Mesenchymal stem cell (in vitro differentiated cells and primary cell): ENCODE results near the gene PALLD.

ENCODE experiments used
- DNase-seq: peaks from one replicate; pipeline ENCODE4 v3.0.0-alpha.2; 2013
- H2AFZ ChIP-seq: one replicate; pipeline ENCODE4 v1.6.1; 2013; ENCODE audit warnings: low read depth, mild to moderate bottlenecking, control low read depth, inconsistent platforms, low read length, moderate library complexity
- H2AK5ac ChIP-seq: 2 replicates; pipeline ENCODE4 v1.6.1; 2013; ENCODE audit warnings: low read length, moderate library complexity, mild to moderate bottlenecking, inconsistent platforms; ENCODE audit not compliant: severe bottlenecking
- H2BK120ac ChIP-seq: one replicate; pipeline ENCODE4 v1.6.1; 2013; ENCODE audit warnings: low read depth, mild to moderate bottlenecking, inconsistent platforms, low read length, moderate library complexity
- H2BK12ac ChIP-seq, 2 experiments: one replicate each; pipeline ENCODE4 v1.6.1; 2013; ENCODE audit warnings: inconsistent platforms in 2 of 2, low read length in 2 of 2, mild to moderate bottlenecking in 2 of 2, moderate library complexity in 2 of 2, control low read depth in 1 of 2
- H2BK15ac ChIP-seq: one replicate; pipeline ENCODE4 v1.6.1; 2013; ENCODE audit warnings: mild to moderate bottlenecking, low read depth, inconsistent platforms; ENCODE audit not compliant: poor library complexity, severe bottlenecking
- H2BK5ac ChIP-seq: 2 replicates; pipeline ENCODE4 v1.6.1; 2013; ENCODE audit warnings: low read depth, mild to moderate bottlenecking, low read length, control low read depth, inconsistent platforms; ENCODE audit not compliant: poor library complexity, severe bottlenecking
- H3K14ac ChIP-seq, 2 experiments: one replicate each; pipeline ENCODE4 v1.6.1; 2013; ENCODE audit warnings: inconsistent platforms in 2 of 2, low read length in 2 of 2, control low read depth in 1 of 2, mild to moderate bottlenecking in 1 of 2, moderate library complexity in 1 of 2
- H3K18ac ChIP-seq, 2 experiments: one replicate each; pipeline ENCODE4 v1.6.1; 2013; ENCODE audit warnings: inconsistent platforms in 2 of 2, low read length in 2 of 2, control low read depth in 1 of 2, low read depth in 1 of 2, mild to moderate bottlenecking in 1 of 2
- H3K23ac ChIP-seq, 2 experiments: one replicate each; pipeline ENCODE4 v1.6.1; 2013; ENCODE audit warnings: inconsistent platforms in 2 of 2, low read length in 2 of 2, mild to moderate bottlenecking in 2 of 2, moderate library complexity in 2 of 2, control low read depth in 1 of 2
- H3K27ac ChIP-seq: 2 replicates; pipeline ENCODE4 v1.5.1; 2013; ENCODE audit warnings: mild to moderate bottlenecking, moderate library complexity, low read length, control low read depth, inconsistent platforms; ENCODE audit not compliant: poor library complexity, severe bottlenecking
- H3K27me3 ChIP-seq, 2 experiments: 2 replicates each; pipeline versions ENCODE4 v1.6.1 to v1.7.0; 2013; ENCODE audit warnings: low read length in 2 of 2, mild to moderate bottlenecking in 2 of 2, moderate library complexity in 2 of 2, control low read depth in 1 of 2, inconsistent platforms in 1 of 2; ENCODE audit not compliant: control insufficient read depth in 1 of 2, insufficient read depth in 1 of 2
- H3K36me3 ChIP-seq, 2 experiments: 2 replicates each; pipeline versions ENCODE4 v1.6.1 to v1.7.0; 2013; ENCODE audit warnings: low read length in 2 of 2, control low read depth in 1 of 2, inconsistent platforms in 1 of 2, low read depth in 1 of 2, mild to moderate bottlenecking in 1 of 2; ENCODE audit not compliant: insufficient read depth in 2 of 2, control insufficient read depth in 1 of 2
- H3K4ac ChIP-seq, 2 experiments: one replicate each; pipeline ENCODE4 v1.6.1; 2013; ENCODE audit warnings: inconsistent platforms in 2 of 2, low read length in 2 of 2, mild to moderate bottlenecking in 2 of 2, moderate library complexity in 2 of 2, control low read depth in 1 of 2, low read depth in 1 of 2
- H3K4me1 ChIP-seq: 2 replicates; pipeline ENCODE4 v1.6.1; 2013; ENCODE audit warnings: low read depth, low read length, control low read depth; ENCODE audit not compliant: control insufficient read depth, insufficient read depth
- H3K4me2 ChIP-seq: 2 replicates; pipeline ENCODE4 v1.6.1; 2013; ENCODE audit warnings: low read length, mild to moderate bottlenecking, inconsistent platforms; ENCODE audit not compliant: poor library complexity, severe bottlenecking
- H3K4me3 ChIP-seq, 2 experiments: 2 replicates each; pipeline versions ENCODE4 v1.5.1 to v1.7.0; 2013; ENCODE audit warnings: low read length in 2 of 2, mild to moderate bottlenecking in 2 of 2, control low read depth in 1 of 2, low read depth in 1 of 2; ENCODE audit not compliant: insufficient read depth in 1 of 2
- H3K79me1 ChIP-seq: replicated peaks from 2 replicates; pipeline ENCODE4 v1.6.1; 2013; ENCODE audit warnings: mild to moderate bottlenecking, control low read depth, low read length, inconsistent platforms; ENCODE audit not compliant: poor library complexity, severe bottlenecking
- H3K9ac ChIP-seq: 2 replicates; pipeline ENCODE4 v1.7.0; 2013; ENCODE audit warnings: mild to moderate bottlenecking, low read length, moderate library complexity
- H3K9me3 ChIP-seq: 2 replicates; pipeline ENCODE4 v1.7.0; 2013; ENCODE audit warnings: mild to moderate bottlenecking, low read length; ENCODE audit not compliant: control insufficient read depth
- H4K8ac ChIP-seq: one replicate; pipeline ENCODE4 v1.6.1; 2013; ENCODE audit warnings: inconsistent platforms, mild to moderate bottlenecking, low read length, moderate library complexity
- H4K91ac ChIP-seq: one replicate; pipeline ENCODE4 v1.6.1; 2013; ENCODE audit warnings: mild to moderate bottlenecking, low read length, inconsistent platforms
- WGBS: methylation state at CpG from one replicate; pipeline ENCODE4 v1.1.7; 2013; ENCODE audit warnings: mixed read lengths; 5-methylcytosine and 5-hydroxymethylcytosine counted together

Gene PALLD

DNA sequence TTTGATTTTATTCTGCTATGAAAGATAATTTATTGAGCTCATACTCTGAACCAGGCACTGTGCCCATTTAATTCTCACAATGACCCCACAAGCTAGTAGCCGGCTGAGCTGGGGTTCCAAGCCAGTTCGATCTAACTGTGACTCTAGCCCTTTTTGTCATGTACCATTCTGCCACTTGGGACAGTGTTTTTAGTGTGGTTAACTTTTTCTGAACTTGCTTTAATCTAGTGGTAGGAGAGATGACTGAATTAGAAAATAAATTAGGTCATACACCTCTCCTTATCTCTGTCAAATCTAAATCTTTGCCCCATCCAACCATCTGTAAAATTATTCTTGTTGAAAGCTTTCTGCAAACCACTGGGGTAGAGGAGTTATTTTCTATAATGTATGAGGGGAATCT is 377.2 kb downstream of the PALLD start:
- peaks cover 3 to 25% of the 10 kb centered on the region in 2 experiments for H3K36me3 ChIP-seq
- H3K9me3 ChIP-seq: no peaks in the 10 kb centered on the region
- no peak overlapping the region for H2BK15ac ChIP-seq
- no peak overlapping the region for H2AFZ ChIP-seq
- H4K8ac ChIP-seq: no peak overlapping the region
- H3K79me1 ChIP-seq: peaks cover 27% of the 10 kb centered on the region
- 93% methylated on average over 2 of the region's 2 CpGs for WGBS
- peaks cover 2% of the 10 kb centered on the region for H3K4me1 ChIP-seq
- H2BK12ac ChIP-seq: no peak overlapping the region
- H3K4me2 ChIP-seq: no peak overlapping the region
- no peak overlapping the region for H2BK120ac ChIP-seq
- no peak overlapping the region for H3K23ac ChIP-seq
- H3K14ac ChIP-seq: no peak overlapping the region
- H4K91ac ChIP-seq: no peak overlapping the region
- no peak overlapping the region for H3K4ac ChIP-seq
- no peaks in the 10 kb centered on the region for H3K27me3 ChIP-seq
- no peak overlapping the region for H2BK5ac ChIP-seq
- no peak for DNase-seq
- H3K4me3 ChIP-seq: no peak overlapping the region
- H3K27ac ChIP-seq: no peak overlapping the region
- H3K9ac ChIP-seq: no peak overlapping the region
- H3K18ac ChIP-seq: no peak overlapping the region
- no peak overlapping the region for H2AK5ac ChIP-seq

DNA sequence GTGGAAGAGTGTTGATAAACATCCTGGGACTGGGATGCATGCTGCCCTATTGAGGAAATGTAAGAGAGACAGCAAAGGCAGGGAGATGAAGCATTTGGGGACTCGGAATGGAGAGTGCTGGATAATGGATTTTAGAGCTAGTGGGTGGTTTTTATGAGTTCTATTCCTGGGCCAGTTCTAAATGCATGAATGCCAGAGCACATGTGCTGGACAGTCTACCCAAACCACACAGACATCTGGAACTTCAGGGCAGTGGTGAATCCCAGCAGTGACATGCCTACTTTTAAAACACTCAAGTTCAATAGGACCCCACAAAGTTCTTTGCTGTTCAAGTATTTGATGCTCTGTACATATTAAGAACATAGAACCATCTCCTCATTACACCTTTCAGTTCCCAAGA is 379.3 kb downstream of the PALLD start:
- Histone ChIP-seq H2BK15ac (no peak overlapping the region), H3K27me3 (no peaks in the 10 kb centered on the region), H2BK12ac (no peak overlapping the region), H2BK120ac (no peak overlapping the region), H3K18ac (peak overlapping the region in 1 of 2 experiments; percentile 15), H3K9ac (no peak overlapping the region), H3K23ac (no peak overlapping the region), H3K4ac (no peak overlapping the region), H3K36me3 (peaks cover 7 to 28% of the 10 kb centered on the region in 2 experiments), H3K79me1 (peaks cover 19% of the 10 kb centered on the region), H3K4me3 (no peak overlapping the region), H4K8ac (no peak overlapping the region), H3K27ac (no peak overlapping the region), H2AK5ac (no peak overlapping the region), H3K4me1 (peaks cover 4% of the 10 kb centered on the region), H2BK5ac (no peak overlapping the region), H3K14ac (no peak overlapping the region), H3K9me3 (no peaks in the 10 kb centered on the region), H4K91ac (no peak overlapping the region), H2AFZ (no peak overlapping the region), H3K4me2 (no peak overlapping the region)
- 60% methylated on average over 1 of the region's 1 CpG for WGBS
- DNase-seq: no peak

DNA sequence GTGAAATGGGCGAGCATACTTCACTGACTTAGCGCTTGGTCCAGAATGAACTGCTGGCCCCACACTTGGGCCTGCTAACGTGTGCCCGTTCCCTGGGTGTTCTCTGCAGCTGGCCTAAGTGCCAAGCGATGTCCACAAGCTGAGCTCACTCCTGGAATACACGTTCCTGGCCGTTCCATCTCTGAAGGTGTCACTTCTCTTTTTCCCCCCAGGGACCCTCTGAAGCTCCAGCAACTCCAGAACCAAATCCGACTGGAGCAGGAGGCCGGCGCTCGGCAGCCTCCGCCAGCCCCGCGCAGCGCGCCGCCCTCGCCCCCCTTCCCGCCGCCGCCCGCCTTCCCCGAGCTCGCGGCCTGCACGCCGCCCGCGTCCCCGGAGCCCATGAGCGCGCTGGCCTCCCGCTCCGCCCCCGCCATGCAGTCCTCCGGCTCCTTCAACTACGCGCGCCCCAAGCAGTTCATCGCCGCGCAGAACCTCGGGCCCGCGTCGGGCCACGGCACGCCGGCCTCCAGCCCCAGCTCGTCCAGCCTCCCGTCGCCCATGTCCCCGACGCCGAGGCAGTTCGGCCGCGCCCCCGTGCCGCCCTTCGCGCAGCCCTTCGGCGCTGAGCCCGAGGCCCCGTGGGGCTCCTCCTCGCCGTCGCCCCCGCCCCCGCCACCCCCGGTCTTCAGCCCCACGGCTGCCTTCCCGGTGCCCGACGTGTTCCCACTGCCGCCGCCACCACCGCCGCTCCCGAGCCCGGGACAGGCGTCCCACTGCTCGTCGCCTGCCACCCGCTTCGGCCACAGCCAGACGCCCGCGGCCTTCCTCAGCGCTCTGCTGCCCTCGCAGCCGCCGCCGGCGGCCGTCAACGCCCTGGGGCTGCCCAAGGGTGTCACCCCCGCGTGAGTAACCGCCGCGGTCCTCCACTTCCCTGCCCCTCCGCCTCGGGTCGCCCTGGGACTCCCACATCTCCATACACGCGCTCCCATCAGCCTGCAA is 380.9 kb downstream of the PALLD start:
- peak overlapping the region; percentile 52 for H2BK15ac ChIP-seq
- H2BK120ac ChIP-seq: peak overlapping the region; percentile 50
- H3K36me3 ChIP-seq: peaks cover 16 to 28% of the 10 kb centered on the region in 2 experiments
- peak overlapping the region in 1 of 2 experiments; percentile 96 for H3K23ac ChIP-seq
- H3K4me3 ChIP-seq: peak overlapping the region in 1 of 2 experiments; percentile 63
- H2BK5ac ChIP-seq: no peak overlapping the region
- no peak overlapping the region for H3K27ac ChIP-seq
- H3K4me1 ChIP-seq: peaks cover 4% of the 10 kb centered on the region
- peak overlapping the region; percentile 81 for H3K9ac ChIP-seq
- H2BK12ac ChIP-seq: peak overlapping the region in 1 of 2 experiments; percentile 63
- H3K4ac ChIP-seq: peak overlapping the region in 1 of 2 experiments; percentile 85
- H3K14ac ChIP-seq: peak overlapping the region in 1 of 2 experiments; percentile 83
- WGBS: 28% methylated on average over 98 of the region's 108 CpGs
- no peaks in the 10 kb centered on the region for H3K9me3 ChIP-seq
- peaks cover 17% of the 10 kb centered on the region for H3K79me1 ChIP-seq
- no peaks in the 10 kb centered on the region for H3K27me3 ChIP-seq
- H2AFZ ChIP-seq: no peak overlapping the region
- no peak for DNase-seq
- peak overlapping the region; percentile 91 to 92 for H3K18ac ChIP-seq
- H2AK5ac ChIP-seq: no peak overlapping the region
- no peak overlapping the region for H3K4me2 ChIP-seq
- H4K8ac ChIP-seq: peak overlapping the region; percentile 94
- peak overlapping the region; percentile 84 for H4K91ac ChIP-seq

DNA sequence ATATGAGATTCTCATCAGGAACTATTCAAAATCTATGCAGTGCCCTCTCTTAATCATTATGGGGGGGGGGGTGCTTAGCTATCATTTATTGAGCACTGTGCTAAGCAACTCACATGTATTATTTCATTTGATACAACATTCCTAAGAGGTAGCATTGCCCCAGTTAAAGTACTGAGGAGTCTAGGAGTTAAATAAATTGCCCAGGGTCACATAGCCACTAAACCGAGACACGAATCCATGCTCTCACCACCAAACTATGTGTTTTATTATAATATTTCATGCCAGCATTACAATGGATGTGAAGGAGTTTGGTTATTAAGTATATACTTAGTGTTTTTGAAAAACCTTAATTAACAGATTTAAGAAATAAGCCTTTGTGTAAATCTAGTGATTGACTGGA is 381.8 kb downstream of the PALLD start:
- H3K27ac ChIP-seq: no peak overlapping the region
- H2BK120ac ChIP-seq: no peak overlapping the region
- no peaks in the 10 kb centered on the region for H3K9me3 ChIP-seq
- DNase-seq: no peak
- no peak overlapping the region for H2AK5ac ChIP-seq
- peaks cover 4% of the 10 kb centered on the region for H3K4me1 ChIP-seq
- H2BK15ac ChIP-seq: no peak overlapping the region
- no peak overlapping the region for H3K4ac ChIP-seq
- no peak overlapping the region for H2AFZ ChIP-seq
- H3K79me1 ChIP-seq: peaks cover 15% of the 10 kb centered on the region
- H2BK5ac ChIP-seq: no peak overlapping the region
- no peak overlapping the region for H3K4me2 ChIP-seq
- no peak overlapping the region for H3K23ac ChIP-seq
- H3K27me3 ChIP-seq: no peaks in the 10 kb centered on the region
- H3K14ac ChIP-seq: no peak overlapping the region
- H3K36me3 ChIP-seq: peaks cover 16 to 29% of the 10 kb centered on the region in 2 experiments
- no peak overlapping the region for H3K18ac ChIP-seq
- H4K8ac ChIP-seq: no peak overlapping the region
- no CpG with 5 or more reads among the region's 2 CpGs for WGBS
- H2BK12ac ChIP-seq: no peak overlapping the region
- peak overlapping the region in 1 of 2 experiments; percentile 63 for H3K4me3 ChIP-seq
- no peak overlapping the region for H4K91ac ChIP-seq
- H3K9ac ChIP-seq: peak overlapping the region; percentile 81
